Heart right ventricle (tissue), 16 donors: ENCODE measurements around the gene PCGF5. TPM values are rescaled to one million over a fixed set of nuclear protein-coding genes. Genes with fewer than 3 reads are reported as not detected.

Source experiments
- ATAC-seq, 8 donors: fragments of 200-7000 bp; cut with Tn5 transposase; one replicate each; pipeline ENCODE4 v1.9.1; 2020; ENCODE audit warnings: mild to moderate bottlenecking in 8 of 8, moderate library complexity in 8 of 8, moderate number of reproducible peaks in 1 of 8
- DNase-seq, 2 donors: peaks; one replicate each; pipeline ENCODE4 v3.0.0-alpha.2; 2020
- H3K27ac ChIP-seq, 10 donors: fragments of 200-600 bp; sonication (generic) in 2 of 10; one replicate each; pipeline versions ENCODE4 v1.5.0 to v1.8.0; 2020 to 2022; ENCODE audit warnings: mild to moderate bottlenecking in 3 of 10
- H3K27me3 ChIP-seq, 7 donors: fragments of 200-600 bp; one replicate each; pipeline ENCODE4 v1.8.0; 2021 to 2022; ENCODE audit warnings: mild to moderate bottlenecking in 2 of 7
- H3K36me3 ChIP-seq, 9 donors: fragments of 200-600 bp; sonication (generic) in 1 of 9; one replicate each; pipeline versions ENCODE4 v1.5.0 to v1.8.0; 2020 to 2022; ENCODE audit warnings: mild to moderate bottlenecking in 2 of 9
- H3K4me1 ChIP-seq, 9 donors: fragments of 200-600 bp; sonication (generic) in 1 of 9; one replicate each; pipeline versions ENCODE4 v1.5.0 to v1.8.0; 2020 to 2022; ENCODE audit warnings: mild to moderate bottlenecking in 4 of 9
- H3K4me3 ChIP-seq, 10 donors: fragments of 200-600 bp; sonication (generic) in 2 of 10; one replicate each; pipeline versions ENCODE4 v1.5.0 to v1.8.0; 2020 to 2022; ENCODE audit warnings: mild to moderate bottlenecking in 7 of 10, moderate library complexity in 2 of 10
- H3K9me3 ChIP-seq, 11 donors: fragments of 200-600 bp in 10 of 11; sonication (generic) in 2 of 11; one replicate each; pipeline versions ENCODE4 v1.5.0 to v1.8.0; 2013 to 2022; ENCODE audit warnings: mild to moderate bottlenecking in 2 of 11, control low read depth in 1 of 11, moderate library complexity in 1 of 11
- WGBS, 2 donors: extraction: QIAGEN DNeasy Blood & Tissue Kit; methylation state at CpG; one replicate each; pipeline ENCODE4 v1.1.7; 2013; ENCODE audit warnings: inconsistent platforms in 1 of 2; 5-methylcytosine and 5-hydroxymethylcytosine counted together
- intact Hi-C, 10 donors: fragments of 100-400 bp; cut with DNase I; formaldehyde crosslinking; loops; one replicate each; pipeline versions ENCODE4 v1.11.1 to v1.14.2; 2022
- polyA plus RNA-seq, 2 donors: library from polyadenylated mRNA; stranded (reverse); fragments of 200-250 nt; gene quantifications; one replicate each; pipeline ENCODE4 v1.2.3, GENCODE V29; 2013
- total RNA-seq, 10 donors: library from RNA; stranded (reverse); fragmentation: NEBNext Ultra II Directional in 3 of 10; extraction: Animal tissue kit (Norgen Biotek cat#: 25700) in 3 of 10; gene quantifications; one replicate each; pipeline versions ENCODE4 v1.2.1 to v1.2.4, GENCODE V29; 2021 to 2023
- TF ChIP-seq, protein P1 (sequence below), 9 donors: fragments of 200-600 bp; sonication (generic) in 2 of 9; IDR thresholded peaks; one replicate each; pipeline versions ENCODE4 v1.5.0 to v1.8.0; 2021 to 2022; ENCODE audit warnings: antibody characterized with exemption in 9 of 9, mild to moderate bottlenecking in 5 of 9, moderate library complexity in 1 of 9
- donor health status: Arrhythmogenic right ventricular cardiomyopathy.
- donor health status: ischemic (EF 13 %, LVEDD 7.1; RV severe dilation, severe dysfunction).
- donor health status: healthy with polysubstance abuse.
- donor health status: DM: no; HTN: yes; CAD: no.
- donor health status: DM: no; HTN: no; CAD: no.
- donor health status: ischemic (EF 25% LVEDD 6.9; RV normal size, moderate dysfunction).
- donor health status: ischemic (EF 25% LVEDD 5.7; RV mildly dilated, moderate dysfunction).
- donor health status: healthy.
- donor health status: DM: yes; HTN: yes; CAD: no.
- donor health status: Ischemic cardiomyopathy.
- donor health status: ischemic (EF 35%, LVEDD 5.7; RV mildly dilated, moderate dysfunction).
- donor health status: nonischemic (EF 11% LVEDD 7.7; RV severe dilation, severe dysfunction).
- donor health status: DM: yes; HTN: yes; CAD: no.
- donor health status: PGD.
- donor health status: ischemic (EF 29% LVEDD 5.4; RV normal size, mild dysfunction).
- donor health status: nonischemic (EF 23%, LVEDD 6.1; RV moderate dilation, normal function).

Gene PCGF5
- total and polyA plus RNA-seq, 12 donors: 46.2 to 104 (median 76.5) TPM

DNA sequence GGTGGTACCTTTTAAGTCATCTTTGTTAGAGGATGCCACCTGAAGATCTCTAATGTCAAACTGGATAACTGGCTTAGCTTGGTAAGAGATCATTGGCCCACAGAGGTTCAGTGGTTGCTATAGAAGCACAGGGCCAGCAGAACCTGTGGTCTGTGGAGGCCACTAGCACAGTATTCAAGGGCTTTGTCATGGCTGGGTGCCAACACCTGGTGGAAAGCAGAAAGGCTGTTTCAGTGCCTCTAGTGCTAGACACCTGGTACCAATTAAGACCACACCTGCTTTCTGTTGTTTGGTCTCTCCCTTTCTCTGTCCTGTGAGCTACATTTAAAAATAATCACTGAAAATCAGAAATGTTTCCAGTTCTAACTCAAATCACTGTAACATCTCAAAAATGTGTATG is 10.0 kb upstream of the PCGF5 start:
- H3K4me1 ChIP-seq: peaks cover 0 to 44% (median 15%) of the 10 kb centered on the region in 9 donors
- H3K4me3 ChIP-seq: no peak overlapping the region
- ATAC-seq (peak in 1 of 8 donors; percentile 22), DNase-seq (no peak)
- H3K9me3 ChIP-seq: no peaks in the 10 kb centered on the region
- TF ChIP-seq, protein P1, sequence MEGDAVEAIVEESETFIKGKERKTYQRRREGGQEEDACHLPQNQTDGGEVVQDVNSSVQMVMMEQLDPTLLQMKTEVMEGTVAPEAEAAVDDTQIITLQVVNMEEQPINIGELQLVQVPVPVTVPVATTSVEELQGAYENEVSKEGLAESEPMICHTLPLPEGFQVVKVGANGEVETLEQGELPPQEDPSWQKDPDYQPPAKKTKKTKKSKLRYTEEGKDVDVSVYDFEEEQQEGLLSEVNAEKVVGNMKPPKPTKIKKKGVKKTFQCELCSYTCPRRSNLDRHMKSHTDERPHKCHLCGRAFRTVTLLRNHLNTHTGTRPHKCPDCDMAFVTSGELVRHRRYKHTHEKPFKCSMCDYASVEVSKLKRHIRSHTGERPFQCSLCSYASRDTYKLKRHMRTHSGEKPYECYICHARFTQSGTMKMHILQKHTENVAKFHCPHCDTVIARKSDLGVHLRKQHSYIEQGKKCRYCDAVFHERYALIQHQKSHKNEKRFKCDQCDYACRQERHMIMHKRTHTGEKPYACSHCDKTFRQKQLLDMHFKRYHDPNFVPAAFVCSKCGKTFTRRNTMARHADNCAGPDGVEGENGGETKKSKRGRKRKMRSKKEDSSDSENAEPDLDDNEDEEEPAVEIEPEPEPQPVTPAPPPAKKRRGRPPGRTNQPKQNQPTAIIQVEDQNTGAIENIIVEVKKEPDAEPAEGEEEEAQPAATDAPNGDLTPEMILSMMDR (IDR thresholded peaks at IDR 0.05): no peak
- no peaks in the 10 kb centered on the region for H3K27me3 ChIP-seq
- H3K36me3 ChIP-seq: no peaks in the 10 kb centered on the region
- intact Hi-C loops: no loop called here
- no peak overlapping the region for H3K27ac ChIP-seq

DNA sequence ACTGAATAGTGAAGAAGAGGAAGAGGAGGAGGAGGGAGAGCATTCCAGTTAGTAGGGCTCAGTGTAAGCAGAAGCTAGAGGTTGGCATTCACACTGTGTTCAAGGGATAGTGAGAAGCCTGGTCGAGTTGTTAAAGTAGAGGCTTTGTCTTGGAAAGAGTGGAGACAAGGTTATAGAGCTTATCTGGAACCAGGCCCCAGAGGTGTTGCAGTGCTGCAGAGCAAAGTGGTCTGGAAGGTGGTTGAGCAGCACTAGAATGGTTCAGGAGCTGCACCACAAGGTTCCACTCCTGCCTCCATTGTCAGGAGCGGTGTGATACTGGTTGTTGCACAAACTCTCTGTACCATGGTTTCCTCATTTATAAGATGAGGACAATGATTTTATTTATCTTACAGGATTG is 8.8 kb upstream of the PCGF5 start:
- intact Hi-C loops: no loop called here
- H3K27ac ChIP-seq: no peak overlapping the region
- TF ChIP-seq, protein P1 (IDR thresholded peaks at IDR 0.05): no peak
- no peaks in the 10 kb centered on the region for H3K36me3 ChIP-seq
- 64 to 69% methylated on average over 2 of the region's 2 CpGs for WGBS, 2 donors
- H3K4me1 ChIP-seq: peaks cover 0 to 46% (median 10%) of the 10 kb centered on the region in 9 donors
- H3K9me3 ChIP-seq: no peaks in the 10 kb centered on the region
- no peak for DNase-seq
- no peak overlapping the region for H3K4me3 ChIP-seq
- no peaks in the 10 kb centered on the region for H3K27me3 ChIP-seq
- ATAC-seq: no peak

- DNase-seq (no peak), ATAC-seq (no peak)
- peak overlapping the region in 1 of 10 donors; percentile 27 for H3K27ac ChIP-seq
- H3K4me3 ChIP-seq: no peak overlapping the region
- TF ChIP-seq, protein P1 (IDR thresholded peaks at IDR 0.05): no peak
- no peaks in the 10 kb centered on the region for H3K27me3 ChIP-seq
- H3K4me1 ChIP-seq: peaks cover 0 to 43% (median 10%) of the 10 kb centered on the region in 9 donors
- no peaks in the 10 kb centered on the region for H3K36me3 ChIP-seq
- no peaks in the 10 kb centered on the region for H3K9me3 ChIP-seq
- WGBS, 2 donors: 95 to 98% methylated on average over 2 of the region's 2 CpGs
- intact Hi-C loops: no loop called here
These were observed 5.6 kb upstream of the PCGF5 start for GRCh38 chr10:91214911-91215310.

- Histone ChIP-seq H3K36me3 (no peaks in the 10 kb centered on the region), H3K27me3 (no peaks in the 10 kb centered on the region), H3K27ac (peak overlapping the region in 1 of 10 donors; percentile 27), H3K9me3 (no peaks in the 10 kb centered on the region), H3K4me3 (no peak overlapping the region), H3K4me1 (peaks cover 0 to 47% (median 13%) of the 10 kb centered on the region in 9 donors)
- intact Hi-C loops: no loop called here
- DNase-seq (no peak), ATAC-seq (no peak)
- TF ChIP-seq, protein P1 (IDR thresholded peaks at IDR 0.05): no peak
- 80 to 86% methylated on average over 2 of the region's 2 CpGs for WGBS, 2 donors
These were observed 5.1 kb upstream of the PCGF5 start for GRCh38 chr10:91215384-91215783.
